H9 (cell line): Measurements from ENCODE around the gene SPCS2. TPM values are rescaled to one million over a fixed set of nuclear protein-coding genes. Genes with fewer than 3 reads are reported as not detected.

Source experiments
- DNase-seq: peaks from one replicate; pipeline ENCODE4 v3.0.0-alpha.2; 2017
- H2AFZ ChIP-seq: one replicate; pipeline ENCODE4 v1.6.1; 2013; ENCODE audit warnings: mild to moderate bottlenecking, low read length, control low read depth, moderate library complexity
- H2AK5ac ChIP-seq: 2 replicates; pipeline ENCODE4 v1.6.1; 2013; ENCODE audit warnings: low read length, control low read depth, mixed read lengths; ENCODE audit not compliant: insufficient read length
- H2BK120ac ChIP-seq: one replicate; pipeline ENCODE4 v1.6.1; 2013; ENCODE audit warnings: low read depth, mild to moderate bottlenecking, low read length, control low read depth, inconsistent platforms; ENCODE audit not compliant: poor library complexity, severe bottlenecking
- H2BK12ac ChIP-seq: 2 replicates; pipeline ENCODE4 v1.6.1; 2013; ENCODE audit warnings: low read length, control low read depth, mixed read lengths, low read depth; ENCODE audit not compliant: insufficient read length
- H2BK15ac ChIP-seq: 2 replicates; pipeline ENCODE4 v1.6.1; 2013; ENCODE audit warnings: low read depth, low read length, control low read depth
- H2BK20ac ChIP-seq: one replicate; pipeline ENCODE4 v1.6.1; 2013; ENCODE audit warnings: low read depth, mild to moderate bottlenecking, low read length, control low read depth, inconsistent platforms; ENCODE audit not compliant: poor library complexity, severe bottlenecking
- H2BK5ac ChIP-seq: 2 replicates; pipeline ENCODE4 v1.6.1; 2013; ENCODE audit warnings: low read length, control low read depth, mixed read lengths; ENCODE audit not compliant: insufficient read length
- H3K14ac ChIP-seq: 2 replicates; pipeline ENCODE4 v1.6.1; 2013; ENCODE audit warnings: low read length, control low read depth; ENCODE audit not compliant: insufficient read depth
- H3K18ac ChIP-seq: 2 replicates; pipeline ENCODE4 v1.6.1; 2013; ENCODE audit warnings: low read depth, mild to moderate bottlenecking, mixed read lengths, low read length, control low read depth; ENCODE audit not compliant: insufficient read length
- H3K23ac ChIP-seq: 2 replicates; pipeline ENCODE4 v1.6.1; 2013; ENCODE audit warnings: low read length, control low read depth, mixed read lengths, low read depth; ENCODE audit not compliant: insufficient read length
- H3K23me2 ChIP-seq: 2 replicates; pipeline ENCODE4 v1.6.1; 2013; ENCODE audit warnings: low read depth, mild to moderate bottlenecking, mixed read lengths, low read length, control low read depth; ENCODE audit not compliant: insufficient read length, poor library complexity, severe bottlenecking
- H3K27ac ChIP-seq: 2 replicates; pipeline ENCODE4 v1.5.1; 2013; ENCODE audit warnings: low read length, control low read depth, mixed read lengths, low read depth; ENCODE audit not compliant: insufficient read length
- H3K27me3 ChIP-seq: 2 replicates; pipeline ENCODE4 v1.6.1; 2013; ENCODE audit warnings: low read length, control low read depth, inconsistent platforms; ENCODE audit not compliant: insufficient read depth
- H3K4ac ChIP-seq: 2 replicates; pipeline ENCODE4 v1.6.1; 2013; ENCODE audit warnings: low read depth, mild to moderate bottlenecking, control low read depth, inconsistent platforms, low read length, moderate library complexity
- H3K4me1 ChIP-seq: 2 replicates; pipeline ENCODE4 v1.6.1; 2013; ENCODE audit warnings: low read length, control low read depth, inconsistent platforms; ENCODE audit not compliant: insufficient read depth
- H3K4me2 ChIP-seq: 2 replicates; pipeline ENCODE4 v1.6.1; 2013; ENCODE audit warnings: low read length, control low read depth, mixed read lengths; ENCODE audit not compliant: insufficient read length, insufficient read depth
- H3K56ac ChIP-seq: 2 replicates; pipeline ENCODE4 v1.6.1; 2013; ENCODE audit warnings: low read depth, mild to moderate bottlenecking, mixed read lengths, low read length, control low read depth; ENCODE audit not compliant: insufficient read length
- H3K79me1 ChIP-seq: 2 replicates; pipeline ENCODE4 v1.6.1; 2013; ENCODE audit warnings: low read depth, mild to moderate bottlenecking, moderate library complexity, low read length, control low read depth, inconsistent platforms; ENCODE audit not compliant: insufficient read depth, poor library complexity, severe bottlenecking
- H3K79me2 ChIP-seq: 2 replicates; pipeline ENCODE4 v1.6.1; 2013; ENCODE audit warnings: low read length, control low read depth, inconsistent platforms; ENCODE audit not compliant: insufficient read depth
- H3K9ac ChIP-seq: 2 replicates; pipeline ENCODE4 v1.6.1; 2013; ENCODE audit warnings: low read length, control low read depth, mixed read lengths; ENCODE audit not compliant: insufficient read length; ENCODE audit errors: extremely low read depth
- H3K9me3 ChIP-seq: one replicate; pipeline ENCODE4 v1.6.1; 2013; ENCODE audit warnings: low read depth, low read length, inconsistent platforms; ENCODE audit not compliant: control insufficient read depth
- H3T11ph ChIP-seq: one replicate; pipeline ENCODE4 v1.6.1; 2013; ENCODE audit warnings: mild to moderate bottlenecking, low read length, control low read depth, inconsistent platforms
- H4K20me1 ChIP-seq: one replicate; pipeline ENCODE4 v1.6.1; 2013; ENCODE audit not compliant: control insufficient read depth, insufficient read length, insufficient read depth
- H4K5ac ChIP-seq: 2 replicates; pipeline ENCODE4 v1.6.1; 2013; ENCODE audit warnings: low read depth, mild to moderate bottlenecking, mixed read lengths, low read length, control low read depth; ENCODE audit not compliant: insufficient read length
- H4K8ac ChIP-seq: replicated peaks from 2 replicates; pipeline ENCODE4 v1.6.1; 2013; ENCODE audit warnings: low read length, control low read depth, mixed read lengths, low read depth; ENCODE audit not compliant: insufficient read length
- H4K91ac ChIP-seq: 2 replicates; pipeline ENCODE4 v1.6.1; 2013; ENCODE audit warnings: low read depth, mild to moderate bottlenecking, moderate library complexity, mixed read lengths, low read length, control low read depth; ENCODE audit not compliant: insufficient read length
- H3K27ac Mint-ChIP-seq, 3 experiments: 2 replicates in 2 of 3; 3 replicates in 1 of 3; pipeline ENCODE4 v1.8.0; 2020 to 2021; ENCODE audit warnings: mixed read lengths in 3 of 3, mild to moderate bottlenecking in 1 of 3, moderate library complexity in 1 of 3
- H3K27me3 Mint-ChIP-seq: 2 replicates; pipeline ENCODE4 v1.8.0; 2021; ENCODE audit warnings: low read depth, mild to moderate bottlenecking, moderate library complexity, mixed read lengths
- H3K36me3 Mint-ChIP-seq, 3 experiments: 2 replicates in 2 of 3; 3 replicates in 1 of 3; pipeline ENCODE4 v1.8.0; 2020 to 2021; ENCODE audit warnings: low read depth in 3 of 3, mixed read lengths in 3 of 3; ENCODE audit not compliant: insufficient read depth in 1 of 3
- H3K4me1 Mint-ChIP-seq, 2 experiments: 2 replicates each; pipeline ENCODE4 v1.8.0; 2020; ENCODE audit warnings: mixed read lengths in 2 of 2
- H3K4me3 Mint-ChIP-seq, 2 experiments: 2 replicates in 1 of 2; 3 replicates in 1 of 2; pipeline ENCODE4 v1.8.0; 2020 to 2021; ENCODE audit warnings: mild to moderate bottlenecking in 2 of 2, mixed read lengths in 2 of 2, moderate library complexity in 1 of 2
- H3K9me3 Mint-ChIP-seq, 2 experiments: 2 replicates in 1 of 2; 3 replicates in 1 of 2; pipeline ENCODE4 v1.8.0; 2020; ENCODE audit warnings: mild to moderate bottlenecking in 2 of 2, mixed read lengths in 2 of 2, moderate library complexity in 1 of 2
- WGBS: extraction: QIAGEN DNeasy Blood & Tissue Kit; methylation state at CpG from one replicate; pipeline ENCODE4 v1.1.7; 2013; ENCODE audit warnings: missing lambda C conversion rate, low lambda C conversion rate, mixed read lengths; ENCODE audit not compliant: insufficient read length; ENCODE audit errors: extremely low coverage; 5-methylcytosine and 5-hydroxymethylcytosine counted together
- total RNA-seq: library from RNA; stranded (reverse); gene quantifications from 2 replicates; pipeline ENCODE4 v1.2.1, GENCODE V29; 2021
- TF ChIP-seq, protein P1 (sequence below): fragments of 200-600 bp; sonication (generic); conservative IDR thresholded peaks from 3 replicates; pipeline ENCODE4 v1.8.0; 2021; ENCODE audit warnings: antibody characterized with exemption, mild to moderate bottlenecking

Gene SPCS2
- total RNA-seq, 1 experiment from 2014 or later = 144 TPM

DNA sequence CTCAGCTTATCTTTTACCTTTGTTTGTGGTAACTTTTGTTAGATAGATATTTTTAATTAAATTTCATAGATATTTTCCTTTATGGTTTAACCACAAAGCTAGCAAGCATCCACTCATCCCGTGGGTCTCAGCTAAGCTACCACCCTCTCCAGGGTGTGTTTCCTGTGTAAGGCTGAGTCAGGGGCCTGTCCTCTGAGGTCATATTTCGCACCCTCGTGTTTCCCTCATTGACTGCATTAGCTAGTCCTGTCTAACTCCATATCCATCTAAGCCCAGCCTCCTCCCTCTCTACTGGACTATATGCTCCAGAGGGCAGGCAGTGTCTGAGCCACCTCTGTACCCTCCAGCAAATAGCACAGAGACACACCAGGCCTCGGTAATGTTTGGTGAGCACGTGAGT, 16.9 kb upstream of the SPCS2 start:
- no peak overlapping the region for H3K14ac ChIP-seq
- no peak overlapping the region for H3T11ph ChIP-seq
- H3K23ac ChIP-seq = no peak overlapping the region
- no CpG with 5 or more reads among the region's 5 CpGs for WGBS
- no peak overlapping the region for H4K8ac ChIP-seq
- H4K5ac ChIP-seq = no peak overlapping the region
- no peaks in the 10 kb centered on the region for H3K27me3 ChIP-seq
- no peaks in the 10 kb centered on the region for H3K79me1 ChIP-seq
- no peaks in the 10 kb centered on the region for H3K23me2 ChIP-seq
- no peaks in the 10 kb centered on the region for H4K20me1 ChIP-seq
- H3K56ac ChIP-seq = no peak overlapping the region
- Mint-ChIP-seq H3K9me3 (no peaks in the 10 kb centered on the region), H3K36me3 (peaks cover 0 to 19% (median 0%) of the 10 kb centered on the region in 3 experiments; a peak in 4 of 7 replicates), H3K4me3 (no peak overlapping the region), H3K27ac (no peak overlapping the region), H3K4me1 (no peaks in the 10 kb centered on the region), H3K27me3 (no peaks in the 10 kb centered on the region; the same call in 1 of the 2 replicates)
- TF ChIP-seq, protein P1, sequence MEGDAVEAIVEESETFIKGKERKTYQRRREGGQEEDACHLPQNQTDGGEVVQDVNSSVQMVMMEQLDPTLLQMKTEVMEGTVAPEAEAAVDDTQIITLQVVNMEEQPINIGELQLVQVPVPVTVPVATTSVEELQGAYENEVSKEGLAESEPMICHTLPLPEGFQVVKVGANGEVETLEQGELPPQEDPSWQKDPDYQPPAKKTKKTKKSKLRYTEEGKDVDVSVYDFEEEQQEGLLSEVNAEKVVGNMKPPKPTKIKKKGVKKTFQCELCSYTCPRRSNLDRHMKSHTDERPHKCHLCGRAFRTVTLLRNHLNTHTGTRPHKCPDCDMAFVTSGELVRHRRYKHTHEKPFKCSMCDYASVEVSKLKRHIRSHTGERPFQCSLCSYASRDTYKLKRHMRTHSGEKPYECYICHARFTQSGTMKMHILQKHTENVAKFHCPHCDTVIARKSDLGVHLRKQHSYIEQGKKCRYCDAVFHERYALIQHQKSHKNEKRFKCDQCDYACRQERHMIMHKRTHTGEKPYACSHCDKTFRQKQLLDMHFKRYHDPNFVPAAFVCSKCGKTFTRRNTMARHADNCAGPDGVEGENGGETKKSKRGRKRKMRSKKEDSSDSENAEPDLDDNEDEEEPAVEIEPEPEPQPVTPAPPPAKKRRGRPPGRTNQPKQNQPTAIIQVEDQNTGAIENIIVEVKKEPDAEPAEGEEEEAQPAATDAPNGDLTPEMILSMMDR = no peak
- H2AK5ac ChIP-seq = no peak overlapping the region
- H2BK12ac ChIP-seq = no peak overlapping the region
- no peak overlapping the region for H3K18ac ChIP-seq
- H2BK5ac ChIP-seq = no peak overlapping the region
- no peak overlapping the region for H2BK20ac ChIP-seq
- no peak overlapping the region for H3K4ac ChIP-seq
- H2BK15ac ChIP-seq = no peak overlapping the region
- no peaks in the 10 kb centered on the region for H3K79me2 ChIP-seq
- H4K91ac ChIP-seq = no peak overlapping the region
- H3K9me3 ChIP-seq = no peaks in the 10 kb centered on the region
- H3K4me2 ChIP-seq = no peak overlapping the region
- H3K9ac ChIP-seq = no peak overlapping the region
- no peak overlapping the region for H2BK120ac ChIP-seq
- DNase-seq = no peak
- no peak overlapping the region for H3K27ac ChIP-seq
- H3K4me1 ChIP-seq = no peaks in the 10 kb centered on the region
- H2AFZ ChIP-seq = no peak overlapping the region
